Prostate gland (tissue), 2 donors: ENCODE measurements around the gene IKZF1.

Experiments used
- POLR2A ChIP-seq: fragments of 450-650 bp; IDR thresholded peaks from one replicate; pipeline ENCODE4 v1.6.1; 2016; ENCODE audit warnings: antibody characterized with exemption, mild to moderate bottlenecking
- TF ChIP-seq, protein P1 (sequence below), 4 experiments: fragments of 200-600 bp in 2 of 4; fragments of 450-650 bp in 2 of 4; sonication (generic) in 2 of 4; IDR thresholded peaks; 1 replicate in 3 of 4; 2 replicates in 1 of 4; pipeline ENCODE4 v1.5.1; 2016 to 2019; ENCODE audit warnings: antibody characterized with exemption in 4 of 4, mild to moderate bottlenecking in 2 of 4, moderate library complexity in 2 of 4

DNA sequence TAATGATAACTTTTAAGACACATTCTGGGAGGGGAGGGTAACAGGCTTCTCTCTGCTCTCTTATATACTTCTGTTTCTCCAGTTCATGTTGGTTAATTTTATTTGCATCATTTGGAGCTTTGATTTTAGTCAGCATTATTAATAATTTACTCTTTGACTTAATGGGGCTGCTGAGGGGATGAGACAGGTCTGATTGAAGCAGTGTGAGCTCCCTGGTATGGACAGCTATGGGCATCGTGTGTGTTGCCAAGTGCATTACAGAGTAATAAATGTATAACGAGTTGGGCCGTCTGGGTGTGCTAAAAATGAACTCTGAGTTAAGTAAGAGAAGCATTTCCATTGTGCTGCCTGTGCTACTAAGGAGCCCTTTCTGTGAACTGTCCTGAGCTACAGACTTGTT, 31.7 kb upstream of the IKZF1 start:
- TF ChIP-seq POLR2A, result no peak
- TF ChIP-seq, protein P1, sequence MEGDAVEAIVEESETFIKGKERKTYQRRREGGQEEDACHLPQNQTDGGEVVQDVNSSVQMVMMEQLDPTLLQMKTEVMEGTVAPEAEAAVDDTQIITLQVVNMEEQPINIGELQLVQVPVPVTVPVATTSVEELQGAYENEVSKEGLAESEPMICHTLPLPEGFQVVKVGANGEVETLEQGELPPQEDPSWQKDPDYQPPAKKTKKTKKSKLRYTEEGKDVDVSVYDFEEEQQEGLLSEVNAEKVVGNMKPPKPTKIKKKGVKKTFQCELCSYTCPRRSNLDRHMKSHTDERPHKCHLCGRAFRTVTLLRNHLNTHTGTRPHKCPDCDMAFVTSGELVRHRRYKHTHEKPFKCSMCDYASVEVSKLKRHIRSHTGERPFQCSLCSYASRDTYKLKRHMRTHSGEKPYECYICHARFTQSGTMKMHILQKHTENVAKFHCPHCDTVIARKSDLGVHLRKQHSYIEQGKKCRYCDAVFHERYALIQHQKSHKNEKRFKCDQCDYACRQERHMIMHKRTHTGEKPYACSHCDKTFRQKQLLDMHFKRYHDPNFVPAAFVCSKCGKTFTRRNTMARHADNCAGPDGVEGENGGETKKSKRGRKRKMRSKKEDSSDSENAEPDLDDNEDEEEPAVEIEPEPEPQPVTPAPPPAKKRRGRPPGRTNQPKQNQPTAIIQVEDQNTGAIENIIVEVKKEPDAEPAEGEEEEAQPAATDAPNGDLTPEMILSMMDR (IDR thresholded peaks at IDR 0.05), result no peak
